T-helper 2 cell treated with Interferon-gamma antibody and Interleukin-4, amounts not matched to agents 5 μg/mL and 100 μg/mL, for 36 hours (primary cell): Measurements from ENCODE around the gene SETX.

Experiments used
- DNase-seq: peaks from one replicate; pipeline ENCODE4 v3.0.0; 2021; ENCODE audit warnings: low spot score
- H3K27ac Mint-ChIP-seq: one replicate; pipeline ENCODE4 v1.8.0; 2021; ENCODE audit warnings: mild to moderate bottlenecking, mixed read lengths
- H3K27me3 Mint-ChIP-seq: one replicate; pipeline ENCODE4 v1.8.0; 2021; ENCODE audit warnings: low read depth, mixed read lengths
- H3K36me3 Mint-ChIP-seq: one replicate; pipeline ENCODE4 v1.8.0; 2021; ENCODE audit warnings: low read depth, mixed read lengths
- H3K4me1 Mint-ChIP-seq: one replicate; pipeline ENCODE4 v1.8.0; 2021; ENCODE audit warnings: low read depth, mixed read lengths
- H3K4me3 Mint-ChIP-seq: one replicate; pipeline ENCODE4 v1.8.0; 2022; ENCODE audit warnings: mild to moderate bottlenecking, moderate library complexity, mixed read lengths
- H3K9me3 Mint-ChIP-seq: one replicate; pipeline ENCODE4 v1.8.0; 2021; ENCODE audit warnings: mixed read lengths

SETX gene

GRCh38 chr9:132216861-132217619 is 137.7 kb downstream of the SETX start:
- Mint-ChIP-seq H3K9me3 (no peaks in the 10 kb centered on the region), H3K4me1 (no peaks in the 10 kb centered on the region), H3K4me3 (no peak overlapping the region), H3K27me3 (peaks cover 2% of the 10 kb centered on the region), H3K36me3 (no peaks in the 10 kb centered on the region), H3K27ac (no peak overlapping the region)
- no peak for DNase-seq

DNA sequence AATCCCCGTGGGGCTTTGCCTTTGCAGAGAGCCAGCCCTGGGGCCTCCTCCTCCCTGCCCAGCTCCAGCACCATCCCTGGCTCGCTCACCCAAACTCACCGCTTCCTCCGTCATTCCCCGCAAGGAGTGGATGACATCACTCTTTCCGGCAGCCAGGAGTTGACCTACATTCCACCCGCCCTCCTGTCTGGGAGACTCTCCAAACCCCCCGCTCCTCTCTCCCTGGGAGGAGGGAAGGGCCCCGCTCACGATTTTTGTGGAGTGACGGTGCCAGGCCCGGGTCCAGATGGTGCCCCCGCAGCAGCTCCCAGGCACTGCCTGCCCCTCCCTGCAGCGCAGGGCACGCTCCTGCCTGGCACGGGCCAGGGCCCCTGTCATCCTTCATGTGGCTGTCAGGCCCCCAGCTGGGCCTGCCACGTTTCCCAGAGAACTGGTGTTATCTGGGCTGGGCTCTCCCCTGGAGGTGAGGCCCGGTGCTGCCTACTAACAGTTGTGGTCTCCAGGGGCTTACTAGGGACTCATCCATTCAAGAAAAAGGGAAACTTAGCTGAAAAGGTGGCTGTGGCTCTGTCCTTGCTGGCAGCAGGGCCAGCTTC is 140.7 kb downstream of the SETX start:
- H3K36me3 Mint-ChIP-seq, result no peaks in the 10 kb centered on the region
- DNase-seq, result no peak
- H3K27ac Mint-ChIP-seq, result no peak overlapping the region

GRCh38 chr9:132211570-132211969 is 143.2 kb downstream of the SETX start:
- DNase-seq, result no peak
- no peaks in the 10 kb centered on the region for H3K9me3 Mint-ChIP-seq
- H3K27me3 Mint-ChIP-seq, result no peaks in the 10 kb centered on the region
- H3K4me1 Mint-ChIP-seq, result peaks cover 10% of the 10 kb centered on the region
- no peak overlapping the region for H3K27ac Mint-ChIP-seq
- H3K4me3 Mint-ChIP-seq, result no peak overlapping the region
- H3K36me3 Mint-ChIP-seq, result no peaks in the 10 kb centered on the region

More for the DNA sequence above, 140.7 kb downstream of the SETX start:
- H3K4me3 Mint-ChIP-seq, result no peak overlapping the region
- no peaks in the 10 kb centered on the region for H3K27me3 Mint-ChIP-seq
- H3K4me1 Mint-ChIP-seq, result no peaks in the 10 kb centered on the region
- H3K9me3 Mint-ChIP-seq, result no peaks in the 10 kb centered on the region
